ENCODE results near the gene RPL11.
A peak's percentile ranks its signal among the peaks of the same experiment; 100 is the strongest.
"Not testable (repeated sequence)": the region's sequence is repeated elsewhere in the genome, so short reads cannot be mapped to it uniquely, and the experiment has no call there.

The RPL11 gene

DNA sequence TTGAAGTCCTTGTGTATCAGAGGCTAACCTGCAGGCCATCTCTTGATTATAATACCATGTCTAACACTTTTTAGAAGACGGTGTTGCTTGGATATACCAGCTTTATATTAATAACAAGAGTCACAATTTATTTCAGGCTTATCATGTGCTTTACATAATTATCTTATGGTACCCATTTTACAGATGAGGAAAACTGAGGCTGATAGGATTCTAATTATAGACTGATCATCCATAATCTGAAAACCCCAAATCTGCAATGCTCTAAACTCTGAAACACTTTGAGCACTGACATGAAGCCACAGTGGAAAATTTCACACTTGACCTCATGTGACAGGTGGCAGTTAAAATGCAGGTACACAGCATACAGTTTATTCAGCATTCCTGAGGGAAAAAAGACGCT, 7.2 kb upstream of the RPL11 start:
- Histone ChIP-seq H3K9me3 (ENCODE audit: control insufficient read depth, insufficient read depth, low read length) (no peaks in the 10 kb centered on the region), H3K27me3 (ENCODE audit: control insufficient read depth, low read length) (peaks cover 21% of the 10 kb centered on the region), H3K36me3 (ENCODE audit: control insufficient read depth, low read length) (no peaks in the 10 kb centered on the region), H4K20me1 (ENCODE audit: control insufficient read depth, insufficient read depth, low read depth, low read length) (no peaks in the 10 kb centered on the region), H3K27ac (ENCODE audit: low read depth, low read length) (no peak overlapping the region), H3K9me2 (replicated peaks; ENCODE audit: control insufficient read depth, low read length) (no peaks in the 10 kb centered on the region), H3K79me2 (ENCODE audit: control insufficient read depth, low read length) (no peaks in the 10 kb centered on the region), H3K4me3 (ENCODE audit: low read length) (no peak overlapping the region), H3K4me1 (ENCODE audit: control insufficient read depth, low read length) (no peaks in the 10 kb centered on the region), H3K4me2 (ENCODE audit: low read length) (no peak overlapping the region), H3F3A (ENCODE audit: control insufficient read depth, insufficient read depth) (0 out of 2 replicates have a peak, but pooled peaks cover 2% of the 10 kb centered on the region)
- TF ChIP-seq EZH2phosphoT487 (IDR thresholded peaks at IDR 0.05; ENCODE audit: borderline replicate concordance, low read length): no peak
- TF ChIP-seq CTCF (IDR thresholded peaks at IDR 0.05; ENCODE audit: low read depth, low read length, poor library complexity, severe bottlenecking): no peak

DNA sequence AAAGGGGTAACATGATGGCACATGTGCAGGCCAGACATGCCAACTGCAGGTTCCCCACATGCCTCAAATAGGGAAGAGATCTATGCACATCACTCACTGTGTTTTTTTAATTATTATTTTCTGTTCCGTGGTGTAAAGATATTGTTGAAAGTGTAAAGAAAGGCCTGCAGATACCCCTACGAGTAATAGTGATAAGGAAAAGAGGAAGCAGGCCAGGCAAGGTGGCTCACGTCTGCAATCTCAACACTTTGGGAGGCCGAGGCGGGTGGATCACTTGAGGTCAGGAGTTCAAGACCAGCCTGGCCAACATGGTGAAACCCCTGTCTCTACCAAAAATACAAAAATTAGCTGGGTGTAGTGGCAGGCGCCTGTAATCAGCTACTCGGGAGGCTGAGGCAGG, 6.4 kb upstream of the RPL11 start:
- H3K27ac ChIP-seq (ENCODE audit: low read depth, low read length); H3K9me3 ChIP-seq (ENCODE audit: control insufficient read depth, insufficient read depth, low read length); H4K20me1 ChIP-seq (ENCODE audit: control insufficient read depth, insufficient read depth, low read depth, low read length); H3K79me2 ChIP-seq (ENCODE audit: control insufficient read depth, low read length); H3K9me2 ChIP-seq (replicated peaks; ENCODE audit: control insufficient read depth, low read length); H3F3A ChIP-seq (ENCODE audit: control insufficient read depth, insufficient read depth); H3K36me3 ChIP-seq (ENCODE audit: control insufficient read depth, low read length); H3K4me3 ChIP-seq (ENCODE audit: low read length); H3K4me1 ChIP-seq (ENCODE audit: control insufficient read depth, low read length); H3K4me2 ChIP-seq (ENCODE audit: low read length): not testable (repeated sequence)
- H3K27me3 ChIP-seq (ENCODE audit: control insufficient read depth, low read length): peaks cover 17% of the 10 kb centered on the region

GRCh38 chr1:23687680-23688079, 3.9 kb upstream of the RPL11 start:
- not testable (repeated sequence) for H3K9me2 ChIP-seq (replicated peaks; ENCODE audit: control insufficient read depth, low read length); H3K4me3 ChIP-seq (ENCODE audit: low read length); H3K9me3 ChIP-seq (ENCODE audit: control insufficient read depth, insufficient read depth, low read length); H4K20me1 ChIP-seq (ENCODE audit: control insufficient read depth, insufficient read depth, low read depth, low read length); H3K4me1 ChIP-seq (ENCODE audit: control insufficient read depth, low read length); H3K4me2 ChIP-seq (ENCODE audit: low read length); H3K27ac ChIP-seq (ENCODE audit: low read depth, low read length); H3K27me3 ChIP-seq (ENCODE audit: control insufficient read depth, low read length)
- Histone ChIP-seq H3F3A (ENCODE audit: control insufficient read depth, insufficient read depth) (peaks cover 11% of the 10 kb centered on the region), H3K79me2 (ENCODE audit: control insufficient read depth, low read length) (peaks cover 12% of the 10 kb centered on the region), H3K36me3 (ENCODE audit: control insufficient read depth, low read length) (peaks cover 11% of the 10 kb centered on the region)

- not testable (repeated sequence) for H3K4me1 ChIP-seq (ENCODE audit: control insufficient read depth, low read length); H3K9me3 ChIP-seq (ENCODE audit: control insufficient read depth, insufficient read depth, low read length); H3K27me3 ChIP-seq (ENCODE audit: control insufficient read depth, low read length); H3K4me3 ChIP-seq (ENCODE audit: low read length); H3K27ac ChIP-seq (ENCODE audit: low read depth, low read length); H3K9me2 ChIP-seq (replicated peaks; ENCODE audit: control insufficient read depth, low read length); H3K4me2 ChIP-seq (ENCODE audit: low read length)
- peaks cover 12% of the 10 kb centered on the region for H4K20me1 ChIP-seq (ENCODE audit: control insufficient read depth, insufficient read depth, low read depth, low read length)
- H3F3A ChIP-seq (ENCODE audit: control insufficient read depth, insufficient read depth): peaks cover 15% of the 10 kb centered on the region
- H3K79me2 ChIP-seq (ENCODE audit: control insufficient read depth, low read length): peaks cover 18% of the 10 kb centered on the region
- H3K36me3 ChIP-seq (ENCODE audit: control insufficient read depth, low read length): peaks cover 17% of the 10 kb centered on the region
These were observed 3.3 kb upstream of the RPL11 start for GRCh38 chr1:23688281-23688680.

GRCh38 chr1:23692308-23692871, 784 bp downstream of the RPL11 start:
- no peaks in the 10 kb centered on the region for H3K27me3 ChIP-seq (ENCODE audit: control insufficient read depth, low read length)
- TF ChIP-seq CTCF (IDR thresholded peaks at IDR 0.05; ENCODE audit: low read depth, low read length, poor library complexity, severe bottlenecking): peak; percentile 33
- TF ChIP-seq EZH2phosphoT487 (IDR thresholded peaks at IDR 0.05; ENCODE audit: borderline replicate concordance, low read length): no peak
- H3K4me3 ChIP-seq (ENCODE audit: low read length): peak overlapping the region; percentile 78
- no peaks in the 10 kb centered on the region for H3K9me3 ChIP-seq (ENCODE audit: control insufficient read depth, insufficient read depth, low read length)
- peaks cover 37% of the 10 kb centered on the region for H3F3A ChIP-seq (ENCODE audit: control insufficient read depth, insufficient read depth)
- H3K4me2 ChIP-seq (ENCODE audit: low read length): peak overlapping the region; percentile 77
- peaks cover 58% of the 10 kb centered on the region for H3K36me3 ChIP-seq (ENCODE audit: control insufficient read depth, low read length)
- peak overlapping the region; percentile 77 for H3K27ac ChIP-seq (ENCODE audit: low read depth, low read length)
- H3K79me2 ChIP-seq (ENCODE audit: control insufficient read depth, low read length): peaks cover 59% of the 10 kb centered on the region
- H3K9me2 ChIP-seq (replicated peaks; ENCODE audit: control insufficient read depth, low read length): no peaks in the 10 kb centered on the region
- peaks cover 41% of the 10 kb centered on the region for H3K4me1 ChIP-seq (ENCODE audit: control insufficient read depth, low read length)
- peaks cover 39% of the 10 kb centered on the region for H4K20me1 ChIP-seq (ENCODE audit: control insufficient read depth, insufficient read depth, low read depth, low read length)

All from DOHH2 (cell line).